Tibial nerve (tissue), 3 donors: Measurements from ENCODE around the gene CEP128.

Experiments
- POLR2A ChIP-seq, 2 donors: fragments of 450-650 bp; IDR thresholded peaks; one replicate each; pipeline ENCODE4 v1.6.1; 2017; ENCODE audit warnings: antibody characterized with exemption in 2 of 2, mild to moderate bottlenecking in 2 of 2, moderate library complexity in 2 of 2
- TF ChIP-seq, protein P1 (sequence below), 5 experiments: fragments of 200-600 bp in 3 of 5; fragments of 450-650 bp in 2 of 5; sonication (generic) in 3 of 5; IDR thresholded peaks; one replicate each; pipeline ENCODE4 v1.5.1; 2016 to 2019; ENCODE audit warnings: antibody characterized with exemption in 5 of 5, mild to moderate bottlenecking in 3 of 5, moderate library complexity in 2 of 5

DNA sequence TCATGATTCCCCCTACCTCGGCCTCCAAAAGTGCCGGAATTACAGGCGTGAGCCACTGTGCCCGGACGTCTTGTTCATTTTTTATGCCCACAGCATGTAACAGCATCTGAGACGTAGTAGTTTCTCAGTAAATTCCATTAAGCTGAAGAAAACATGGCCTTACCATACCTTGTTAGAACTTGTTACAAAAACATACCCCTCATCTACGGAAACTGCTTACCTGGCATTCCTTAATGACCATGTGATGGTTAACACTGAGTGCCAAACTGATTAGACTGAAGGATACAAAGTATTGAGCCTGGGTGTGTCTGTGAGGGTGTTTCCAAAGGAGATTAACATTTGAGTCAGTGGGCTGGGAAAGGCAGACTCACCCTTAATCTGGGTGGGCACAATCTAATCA is 186.8 kb downstream of the CEP128 start:
- TF ChIP-seq, protein P1, sequence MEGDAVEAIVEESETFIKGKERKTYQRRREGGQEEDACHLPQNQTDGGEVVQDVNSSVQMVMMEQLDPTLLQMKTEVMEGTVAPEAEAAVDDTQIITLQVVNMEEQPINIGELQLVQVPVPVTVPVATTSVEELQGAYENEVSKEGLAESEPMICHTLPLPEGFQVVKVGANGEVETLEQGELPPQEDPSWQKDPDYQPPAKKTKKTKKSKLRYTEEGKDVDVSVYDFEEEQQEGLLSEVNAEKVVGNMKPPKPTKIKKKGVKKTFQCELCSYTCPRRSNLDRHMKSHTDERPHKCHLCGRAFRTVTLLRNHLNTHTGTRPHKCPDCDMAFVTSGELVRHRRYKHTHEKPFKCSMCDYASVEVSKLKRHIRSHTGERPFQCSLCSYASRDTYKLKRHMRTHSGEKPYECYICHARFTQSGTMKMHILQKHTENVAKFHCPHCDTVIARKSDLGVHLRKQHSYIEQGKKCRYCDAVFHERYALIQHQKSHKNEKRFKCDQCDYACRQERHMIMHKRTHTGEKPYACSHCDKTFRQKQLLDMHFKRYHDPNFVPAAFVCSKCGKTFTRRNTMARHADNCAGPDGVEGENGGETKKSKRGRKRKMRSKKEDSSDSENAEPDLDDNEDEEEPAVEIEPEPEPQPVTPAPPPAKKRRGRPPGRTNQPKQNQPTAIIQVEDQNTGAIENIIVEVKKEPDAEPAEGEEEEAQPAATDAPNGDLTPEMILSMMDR (IDR thresholded peaks at IDR 0.05) = no peak
- no peak for TF ChIP-seq POLR2A (IDR thresholded peaks at IDR 0.05)
